Endothelial cell of umbilical vein (primary cell): ENCODE results near the gene GPR107. TPM values are rescaled to one million over a fixed set of nuclear protein-coding genes. Genes with fewer than 3 reads are reported as not detected.

Source experiments
- BruUV-seq: library from RNA; stranded (reverse); fragments of 400-500 nt; replicated peaks from 2 replicates; lab custom pipeline; 2021; lab: Mats Ljungman, UMichigan
- CTCF ChIA-PET: fragments of 300-600, 350-600 bp; sonication (Branson Sonifier 250); formaldehyde crosslinking; loops from one replicate; lab custom pipeline; 2021; ENCODE audit warnings: antibody characterized with exemption, inconsistent platforms; lab: Charles Lee
- POLR2A ChIA-PET: fragments of 300-600, 350-600 bp; sonication (Branson Sonifier 250); formaldehyde crosslinking; loops from one replicate; lab custom pipeline; 2021; ENCODE audit warnings: antibody characterized with exemption, inconsistent platforms; lab: Charles Lee
- DNase-seq: peaks from one replicate; pipeline ENCODE4 v3.0.0-alpha.2; 2011; ENCODE audit warnings: low read depth, low spot score
- FAIRE-seq: peaks from 2 replicates; lab custom pipeline; 2011; peaks lifted over from hg19 to GRCh38; lab: Jason Lieb, UNC
- H2AFZ ChIP-seq: 2 replicates; pipeline ENCODE4 v1.6.0; 2012; ENCODE audit warnings: low read depth, low read length, control low read depth, inconsistent platforms
- H3K27ac ChIP-seq: 2 replicates; pipeline ENCODE4 v1.5.1; 2011; ENCODE audit warnings: low read depth, mild to moderate bottlenecking, control low read depth, low read length, moderate library complexity; ENCODE audit not compliant: insufficient read depth
- H3K27me3 ChIP-seq, 2 experiments: 2 replicates each; pipeline versions ENCODE4 v1.6.0 to v1.6.1; 2011; ENCODE audit warnings: low read length in 2 of 2, mixed read lengths in 1 of 2; ENCODE audit not compliant: control insufficient read depth in 2 of 2, insufficient read depth in 2 of 2
- H3K36me3 ChIP-seq, 2 experiments: 2 replicates in 1 of 2; 3 replicates in 1 of 2; pipeline ENCODE4 v1.5.1; 2011; ENCODE audit warnings: low read length in 2 of 2, mild to moderate bottlenecking in 1 of 2, moderate library complexity in 1 of 2; ENCODE audit not compliant: control insufficient read depth in 2 of 2, insufficient read depth in 2 of 2; ENCODE audit errors: extremely low read depth in 1 of 2
- H3K4me1 ChIP-seq: 3 replicates; pipeline ENCODE4 v1.5.1; 2011; ENCODE audit warnings: mild to moderate bottlenecking, low read length; ENCODE audit not compliant: control insufficient read depth, insufficient read depth; ENCODE audit errors: extremely low read depth
- H3K4me2 ChIP-seq: 2 replicates; pipeline ENCODE4 v1.6.1; 2011; ENCODE audit warnings: low read length, control low read depth, mixed read lengths; ENCODE audit not compliant: insufficient read depth
- H3K4me3 ChIP-seq, 3 experiments: fragments of 200-600 bp in 1 of 3; sonication (generic), shearing (Covaris generic) in 1 of 3; replicated peaks in 1 of 3; 2 replicates each; pipeline ENCODE4 v1.5.1; 2011 to 2016; ENCODE audit warnings: control low read depth in 3 of 3, low read length in 3 of 3, mild to moderate bottlenecking in 2 of 3, inconsistent platforms in 1 of 3, low read depth in 1 of 3, moderate library complexity in 1 of 3; ENCODE audit not compliant: insufficient read depth in 1 of 3
- H3K79me2 ChIP-seq: 2 replicates; pipeline ENCODE4 v1.6.0; 2012; ENCODE audit warnings: low read length, inconsistent platforms; ENCODE audit not compliant: control insufficient read depth, insufficient read depth
- H3K9ac ChIP-seq: replicated peaks from 2 replicates; pipeline ENCODE3; 2011; ENCODE audit warnings: low read length, control low read depth; ENCODE audit not compliant: insufficient read depth; ENCODE audit errors: extremely low read depth
- H3K9me1 ChIP-seq: replicated peaks from 3 replicates; pipeline ENCODE4 v1.6.0; 2011; ENCODE audit warnings: mild to moderate bottlenecking, low read length; ENCODE audit not compliant: control insufficient read depth, insufficient read depth; ENCODE audit errors: extremely low read depth
- H3K9me3 ChIP-seq: replicated peaks from 2 replicates; pipeline ENCODE4 v1.5.1; 2012; ENCODE audit warnings: low read length, inconsistent platforms; ENCODE audit not compliant: control insufficient read depth, insufficient read depth
- H4K20me1 ChIP-seq: replicated peaks from 2 replicates; pipeline ENCODE3; 2011; ENCODE audit warnings: mild to moderate bottlenecking, low read length; ENCODE audit not compliant: control insufficient read depth, insufficient read depth; ENCODE audit errors: extremely low read depth
- EZH2 ChIP-seq: IDR thresholded peaks from 2 replicates; pipeline ENCODE4 v1.6.1; 2012; ENCODE audit warnings: borderline replicate concordance, low read depth, mild to moderate bottlenecking, moderate library complexity, low read length, inconsistent platforms; ENCODE audit not compliant: severe bottlenecking
- FOS ChIP-seq: IDR thresholded peaks from 2 replicates; pipeline ENCODE4 v1.6.1; 2011; ENCODE audit warnings: mild to moderate bottlenecking, low read length, moderate library complexity, borderline replicate concordance; ENCODE audit not compliant: insufficient read depth
- GATA2 ChIP-seq: IDR thresholded peaks from 2 replicates; pipeline ENCODE4 v1.7.0; 2011; ENCODE audit warnings: low read depth, mild to moderate bottlenecking, moderate library complexity, mixed read lengths, low read length; ENCODE audit not compliant: insufficient read length, insufficient read depth
- JUN ChIP-seq: IDR thresholded peaks from 2 replicates; pipeline ENCODE4 v1.6.1; 2011; ENCODE audit warnings: borderline replicate concordance, low read depth; ENCODE audit not compliant: insufficient read length, insufficient read depth
- MYC ChIP-seq: IDR thresholded peaks from one replicate; pipeline ENCODE4 v1.6.1; 2011; ENCODE audit warnings: mild to moderate bottlenecking, low read depth, low read length
- POLR2A ChIP-seq: IDR thresholded peaks from 2 replicates; pipeline ENCODE4 v1.6.1; 2012; ENCODE audit warnings: low read depth, mild to moderate bottlenecking, control low read depth, low read length
- POLR2AphosphoS5 ChIP-seq: IDR thresholded peaks from 2 replicates; pipeline ENCODE4 v1.6.1; 2012; ENCODE audit warnings: low read depth, mild to moderate bottlenecking, control low read depth, low read length, moderate library complexity; ENCODE audit not compliant: insufficient read depth
- dilution Hi-C: fragments of 300-500 bp; cut with MboI; formaldehyde crosslinking; loops from one replicate; pipeline ENCODE4 v1.15.0; 2019; ENCODE audit warnings: low sequenced_read_pairs; ENCODE audit not compliant: extremely low pct_ligation_motif_present
- intact Hi-C: fragments of 100-400 bp; cut with micrococcal nuclease; formaldehyde crosslinking; loops from one replicate; pipeline ENCODE4 v1.10.0; 2022
- polyA plus RNA-seq, 4 experiments: library from polyadenylated mRNA; depleted of rRNA in 3 of 4; stranded (reverse) in 3 of 4; unstranded in 1 of 4; fragments of >200 nt; gene quantifications; 2 replicates each; pipeline versions ENCODE4 v1.2.1 to v1.2.3, GENCODE V29; 2011 to 2012; ENCODE audit warnings: missing spikeins in 1 of 4
- total RNA-seq: library from RNA; stranded (reverse); gene quantifications from 2 replicates; pipeline ENCODE4 v1.2.3, GENCODE V29; 2021
- TF ChIP-seq, protein P1 (sequence below): IDR thresholded peaks from 2 replicates; pipeline ENCODE4 v1.6.1; 2011; ENCODE audit not compliant: insufficient read depth, insufficient read length
- TF ChIP-seq, protein P2 (sequence below), 2 donors: IDR thresholded peaks; 1 replicate in 1 of 2; 2 replicates in 1 of 2; pipeline ENCODE4 v1.5.1; 2011; ENCODE audit warnings: low read length in 2 of 2, mild to moderate bottlenecking in 2 of 2, moderate library complexity in 2 of 2, control low read depth in 1 of 2, inconsistent platforms in 1 of 2, low read depth in 1 of 2; ENCODE audit not compliant: insufficient read depth in 1 of 2; ENCODE audit errors: extremely low read depth in 1 of 2

Gene GPR107
- total and polyA plus RNA-seq, 2 donors (not counting 3 experiments of a cell fraction or from before 2014, with no cell fraction given) = 27.2 to 38.9 TPM

DNA sequence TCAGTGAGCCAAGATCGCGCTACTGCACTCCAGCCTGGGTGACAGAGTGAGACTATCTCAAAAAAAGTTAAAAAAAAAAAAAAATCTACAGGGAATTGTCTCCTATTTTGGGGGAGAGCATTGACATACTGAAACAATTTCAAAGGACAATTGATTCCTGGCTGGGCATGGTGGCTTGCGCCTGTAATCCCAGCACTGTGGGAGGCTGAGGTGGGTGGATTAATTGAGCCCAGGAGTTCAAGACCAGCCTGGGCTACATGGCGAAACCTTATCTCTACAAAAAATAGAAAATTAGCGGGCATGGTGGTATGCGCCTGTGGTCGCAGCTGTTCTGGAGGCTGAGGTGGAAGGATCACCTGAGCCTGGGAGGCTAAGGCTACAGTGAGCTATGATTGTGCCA, 30.6 kb downstream of the GPR107 start:
- TF ChIP-seq EZH2 (no peak), FOS (no peak), MYC (no peak), POLR2AphosphoS5 (no peak), GATA2 (no peak), JUN (no peak), POLR2A (no peak)
- TF ChIP-seq, protein P1, sequence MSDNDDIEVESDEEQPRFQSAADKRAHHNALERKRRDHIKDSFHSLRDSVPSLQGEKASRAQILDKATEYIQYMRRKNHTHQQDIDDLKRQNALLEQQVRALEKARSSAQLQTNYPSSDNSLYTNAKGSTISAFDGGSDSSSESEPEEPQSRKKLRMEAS = no peak
- TF ChIP-seq, protein P2, sequence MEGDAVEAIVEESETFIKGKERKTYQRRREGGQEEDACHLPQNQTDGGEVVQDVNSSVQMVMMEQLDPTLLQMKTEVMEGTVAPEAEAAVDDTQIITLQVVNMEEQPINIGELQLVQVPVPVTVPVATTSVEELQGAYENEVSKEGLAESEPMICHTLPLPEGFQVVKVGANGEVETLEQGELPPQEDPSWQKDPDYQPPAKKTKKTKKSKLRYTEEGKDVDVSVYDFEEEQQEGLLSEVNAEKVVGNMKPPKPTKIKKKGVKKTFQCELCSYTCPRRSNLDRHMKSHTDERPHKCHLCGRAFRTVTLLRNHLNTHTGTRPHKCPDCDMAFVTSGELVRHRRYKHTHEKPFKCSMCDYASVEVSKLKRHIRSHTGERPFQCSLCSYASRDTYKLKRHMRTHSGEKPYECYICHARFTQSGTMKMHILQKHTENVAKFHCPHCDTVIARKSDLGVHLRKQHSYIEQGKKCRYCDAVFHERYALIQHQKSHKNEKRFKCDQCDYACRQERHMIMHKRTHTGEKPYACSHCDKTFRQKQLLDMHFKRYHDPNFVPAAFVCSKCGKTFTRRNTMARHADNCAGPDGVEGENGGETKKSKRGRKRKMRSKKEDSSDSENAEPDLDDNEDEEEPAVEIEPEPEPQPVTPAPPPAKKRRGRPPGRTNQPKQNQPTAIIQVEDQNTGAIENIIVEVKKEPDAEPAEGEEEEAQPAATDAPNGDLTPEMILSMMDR (IDR thresholded peaks at IDR 0.05; ENCODE audit: extremely low read depth in 1 of 2, insufficient read depth in 1 of 2, low read depth in 1 of 2, low read length in 2 of 2) = no peak
- Histone ChIP-seq H3K9me3 (no peaks in the 10 kb centered on the region), H3K9ac (no peak overlapping the region), H3K4me2 (no peak overlapping the region), H3K36me3 (peaks cover 14 to 30% of the 10 kb centered on the region in 2 experiments), H3K4me1 (no peaks in the 10 kb centered on the region), H3K4me3 (no peak overlapping the region), H3K9me1 (no peaks in the 10 kb centered on the region), H3K27me3 (no peaks in the 10 kb centered on the region), H2AFZ (no peak overlapping the region), H3K27ac (no peak overlapping the region), H3K79me2 (no peaks in the 10 kb centered on the region), H4K20me1 (no peaks in the 10 kb centered on the region)
- dilution Hi-C loops = no loop called here
- CTCF ChIA-PET = no interaction called here
- no TSS peak for BruUV-seq
- FAIRE-seq (no peak), DNase-seq (no peak)
- intact Hi-C loops = no loop called here
- POLR2A ChIA-PET = no interaction called here
